Measurements from ENCODE around the gene INTS12.
"Not testable (repeated sequence)": the region's sequence is repeated elsewhere in the genome, so short reads cannot be mapped to it uniquely, and the experiment has no call there.

INTS12 gene, protein sequence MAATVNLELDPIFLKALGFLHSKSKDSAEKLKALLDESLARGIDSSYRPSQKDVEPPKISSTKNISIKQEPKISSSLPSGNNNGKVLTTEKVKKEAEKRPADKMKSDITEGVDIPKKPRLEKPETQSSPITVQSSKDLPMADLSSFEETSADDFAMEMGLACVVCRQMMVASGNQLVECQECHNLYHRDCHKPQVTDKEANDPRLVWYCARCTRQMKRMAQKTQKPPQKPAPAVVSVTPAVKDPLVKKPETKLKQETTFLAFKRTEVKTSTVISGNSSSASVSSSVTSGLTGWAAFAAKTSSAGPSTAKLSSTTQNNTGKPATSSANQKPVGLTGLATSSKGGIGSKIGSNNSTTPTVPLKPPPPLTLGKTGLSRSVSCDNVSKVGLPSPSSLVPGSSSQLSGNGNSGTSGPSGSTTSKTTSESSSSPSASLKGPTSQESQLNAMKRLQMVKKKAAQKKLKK

DNA sequence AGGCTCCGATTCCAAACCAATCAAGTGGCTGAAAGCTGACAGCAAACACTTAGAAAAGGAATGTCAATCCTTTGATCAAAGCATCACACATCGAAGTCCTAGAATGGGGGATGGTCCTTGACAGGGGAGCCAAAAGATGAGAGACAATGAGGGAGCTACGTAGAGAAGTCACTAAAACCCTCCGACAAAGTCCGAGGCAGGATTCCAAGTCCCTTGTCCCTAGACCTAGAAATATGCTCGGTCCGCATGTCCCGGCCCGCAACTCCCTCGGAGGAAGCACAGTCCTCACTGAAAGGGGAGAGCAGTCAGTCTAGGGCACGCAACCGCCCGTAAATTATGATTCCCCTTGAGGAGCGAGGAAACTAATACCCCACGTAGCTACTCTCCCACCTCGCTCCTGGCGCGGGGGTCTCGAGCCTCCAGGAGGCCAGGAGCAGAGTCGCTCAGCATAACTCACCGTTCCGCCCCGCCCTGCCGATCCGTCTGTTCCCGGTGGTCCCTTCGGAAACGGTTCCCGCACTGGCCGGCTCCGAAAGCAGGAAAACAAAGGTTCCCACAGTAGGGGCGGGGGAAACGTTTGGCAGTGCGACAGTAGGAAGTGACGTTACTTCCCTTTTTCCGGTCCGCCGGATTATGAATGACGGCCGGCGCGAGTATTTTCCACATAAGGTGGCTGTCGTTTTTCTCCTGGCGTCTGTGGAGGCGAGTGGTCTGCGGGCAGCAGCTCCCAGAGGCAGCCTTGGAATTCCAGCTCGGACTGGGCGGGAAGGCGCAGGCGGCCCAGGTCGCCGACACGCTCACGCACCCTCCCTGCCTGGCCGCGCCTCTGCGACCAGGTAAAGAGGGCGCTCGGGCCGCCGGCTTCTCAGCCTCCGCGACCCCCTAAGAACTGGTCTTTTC is at the start of gene INTS12, which contains the start of gene GSTCD:
Gene INTS12 (minus strand): TSS at position 509 of the 900 bp plus-strand sequence. CDS start 8,684 bp downstream, outside the sequence.
Gene GSTCD (plus strand): TSS at position 604 of the 900 bp plus-strand sequence. CDS start 8,830 bp downstream, outside the sequence.
- DNase-seq: peak; percentile 84 to 92

DNA sequence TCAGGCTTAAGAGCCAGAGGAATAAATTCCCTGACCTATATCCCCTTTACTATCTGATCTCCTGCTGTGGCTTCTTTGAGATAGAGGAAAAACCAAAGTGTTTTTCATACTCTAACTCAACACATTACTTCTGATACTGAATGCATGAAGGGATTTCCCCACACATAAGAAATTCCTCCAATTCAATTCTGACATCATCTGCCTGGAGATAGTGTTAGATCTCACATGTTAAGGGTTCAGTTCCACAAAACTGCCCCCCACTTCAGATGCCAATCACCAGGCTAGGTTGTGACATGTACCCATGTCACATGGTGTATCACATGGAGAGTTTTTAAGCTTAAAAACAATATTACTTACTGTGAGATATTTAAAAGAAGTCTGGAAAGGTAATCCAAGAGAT is 46.9 kb upstream of the INTS12 start:
- DNase-seq: no peak

DNA sequence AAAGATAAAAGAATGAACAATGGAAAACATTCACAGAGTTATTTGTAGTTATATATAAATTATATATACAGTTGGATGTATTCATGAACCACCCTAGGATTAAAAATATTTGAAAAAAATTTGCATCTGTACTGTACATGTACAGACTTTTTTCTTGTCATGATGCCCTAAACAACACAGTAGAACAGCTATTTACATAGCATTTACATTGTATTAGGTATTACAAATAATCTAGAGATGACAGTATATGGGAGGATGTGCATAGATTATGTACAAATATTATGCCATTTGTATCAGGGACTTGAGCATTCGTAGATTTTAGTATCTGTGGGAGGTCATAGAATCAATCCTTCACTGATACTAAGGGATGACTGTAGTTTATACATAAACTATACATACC is 44.9 kb upstream of the INTS12 start:
- DNase-seq: no peak

DNA sequence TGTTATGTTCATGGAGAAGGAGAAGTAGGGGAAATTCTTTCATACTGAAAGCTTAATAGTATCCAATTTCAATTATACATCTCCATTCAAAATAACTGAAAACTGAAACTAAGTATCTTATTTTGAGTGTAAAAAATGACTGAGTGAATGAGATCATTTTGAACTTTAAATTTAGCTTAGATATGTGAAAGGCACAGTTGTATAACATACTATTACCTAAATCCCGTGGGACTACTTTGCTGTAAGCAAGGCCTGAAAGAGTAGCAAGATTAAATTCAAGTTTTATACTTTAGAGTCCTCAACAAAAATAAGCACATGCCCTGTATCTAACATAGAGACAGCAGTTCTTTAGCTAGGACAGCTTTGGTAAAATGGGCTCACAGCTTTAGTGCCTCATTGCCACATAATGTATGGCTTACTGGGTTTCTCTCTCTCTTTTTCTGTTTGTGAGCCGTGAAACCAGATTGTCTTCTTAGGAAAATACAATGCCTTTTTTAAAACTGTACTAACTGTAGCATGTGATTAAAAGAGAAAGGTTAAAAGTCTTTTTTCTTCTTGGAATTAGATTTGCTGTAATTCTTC is 43.3 kb upstream of the INTS12 start:
- no peak for DNase-seq

DNA sequence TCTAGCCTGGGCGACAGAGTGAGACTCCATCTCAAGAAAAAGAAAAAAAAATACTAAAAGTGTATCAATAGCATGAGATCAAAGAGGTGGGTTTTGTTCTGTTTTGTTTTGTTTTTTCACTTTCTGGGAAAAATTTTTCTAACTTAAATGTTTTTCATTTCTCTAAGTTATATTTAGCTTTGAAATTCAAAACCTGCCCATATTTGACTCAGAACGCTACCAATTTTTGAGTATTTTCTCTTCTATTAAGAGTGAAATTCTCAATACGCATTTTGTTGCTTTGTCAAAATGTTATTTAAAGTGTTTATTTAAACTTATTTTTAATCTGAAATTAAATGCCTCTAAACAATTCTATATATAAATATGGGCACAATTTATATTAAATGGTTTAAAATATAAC is 39.7 kb upstream of the INTS12 start:
- DNase-seq: no peak

DNA sequence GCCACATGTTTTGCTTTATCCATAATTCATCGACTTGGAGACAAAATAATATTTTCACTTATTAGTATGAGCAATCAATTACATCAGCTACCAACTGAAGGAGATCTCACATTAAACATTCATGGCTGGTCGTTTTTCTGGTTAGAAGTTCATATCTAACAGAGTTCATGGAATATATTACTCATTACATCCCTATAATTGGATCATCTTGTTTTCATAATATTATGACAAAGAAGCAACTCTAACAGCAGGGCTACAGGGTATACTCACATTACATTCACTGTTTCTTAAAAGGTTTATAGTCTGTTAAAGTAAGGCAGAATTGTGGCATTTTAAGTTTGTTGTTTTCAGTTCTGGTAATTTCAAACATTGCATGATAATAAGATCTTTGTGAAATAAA is 33.1 kb upstream of the INTS12 start:
- no peak for DNase-seq

DNA sequence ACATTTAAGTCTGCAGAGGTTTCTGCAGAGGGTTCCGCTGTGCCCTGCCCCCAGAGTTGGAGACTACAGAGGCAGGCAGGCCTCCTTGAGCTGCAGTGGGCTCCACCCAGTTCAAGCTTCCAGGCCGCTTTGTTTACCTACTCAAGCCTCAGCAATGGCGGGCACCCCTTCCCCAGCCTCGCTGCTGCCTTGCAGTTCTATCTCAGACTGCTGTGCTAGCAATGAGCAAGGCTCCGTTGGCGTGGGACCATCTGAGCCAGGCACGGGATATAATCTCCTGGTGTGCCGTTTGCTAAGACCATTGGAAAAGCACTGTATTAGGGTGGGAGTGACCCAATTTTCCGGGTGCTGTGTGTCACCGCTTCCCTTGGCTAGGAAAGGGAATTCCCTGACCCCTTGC is 26.7 kb upstream of the INTS12 start:
- DNase-seq: not testable (repeated sequence)

DNA sequence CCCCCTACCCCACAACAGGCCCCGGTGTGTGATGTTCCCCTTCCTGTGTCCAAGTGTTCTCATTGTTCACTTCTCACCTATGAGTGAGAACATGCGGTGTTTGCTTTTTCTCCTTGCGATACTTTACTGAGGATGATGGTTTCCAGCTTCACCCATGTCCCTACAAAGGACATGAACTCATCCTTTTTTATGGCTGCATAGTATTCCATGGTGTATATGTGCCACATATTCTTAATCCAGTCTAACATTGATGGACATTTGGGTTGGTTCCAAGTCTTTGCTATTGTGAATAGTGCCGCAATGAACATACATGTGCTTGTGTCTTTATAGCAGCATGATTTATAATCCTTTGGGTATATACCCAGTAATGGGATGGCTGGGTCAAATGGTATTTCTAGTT is 21.4 kb upstream of the INTS12 start:
- not testable (repeated sequence) for DNase-seq

DNA sequence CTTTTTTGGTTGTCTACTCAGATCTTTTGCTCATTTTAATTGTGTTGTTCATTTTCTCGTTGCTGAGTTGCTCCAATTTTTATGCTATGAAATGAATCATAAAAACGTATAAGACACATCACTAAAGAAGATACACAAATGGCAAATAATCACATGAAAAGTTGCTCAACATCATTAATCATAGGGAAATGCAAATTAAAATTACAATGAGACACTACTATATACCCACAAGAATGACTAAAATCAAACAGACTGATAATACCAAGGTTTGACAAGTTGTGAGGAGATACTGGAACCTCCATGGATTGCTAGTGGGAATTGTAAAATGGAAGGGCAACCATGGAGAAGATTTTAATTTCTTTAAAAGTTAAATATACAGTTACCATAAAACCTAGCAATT is 17.1 kb upstream of the INTS12 start:
- no peak for DNase-seq

DNA sequence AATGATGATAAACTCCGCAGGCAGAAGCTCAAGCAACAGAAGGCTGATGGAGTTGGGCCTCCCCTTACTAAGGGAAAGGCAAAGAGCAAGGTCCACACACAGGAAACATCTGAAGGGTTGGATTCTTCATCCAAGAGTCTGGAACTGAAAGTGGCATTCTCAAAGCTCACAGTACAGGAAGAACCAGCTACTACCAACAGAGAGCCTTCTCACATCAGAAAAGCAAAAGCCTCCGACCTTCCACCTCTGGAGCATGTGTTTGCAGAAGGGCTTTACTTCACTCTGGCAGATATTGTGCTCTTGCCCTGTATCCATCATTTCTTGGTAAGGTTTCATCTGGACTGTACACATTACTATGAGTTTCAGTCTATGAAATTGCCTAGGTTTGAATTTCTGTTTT is 10.7 kb upstream of the INTS12 start:
- no peak for DNase-seq

DNA sequence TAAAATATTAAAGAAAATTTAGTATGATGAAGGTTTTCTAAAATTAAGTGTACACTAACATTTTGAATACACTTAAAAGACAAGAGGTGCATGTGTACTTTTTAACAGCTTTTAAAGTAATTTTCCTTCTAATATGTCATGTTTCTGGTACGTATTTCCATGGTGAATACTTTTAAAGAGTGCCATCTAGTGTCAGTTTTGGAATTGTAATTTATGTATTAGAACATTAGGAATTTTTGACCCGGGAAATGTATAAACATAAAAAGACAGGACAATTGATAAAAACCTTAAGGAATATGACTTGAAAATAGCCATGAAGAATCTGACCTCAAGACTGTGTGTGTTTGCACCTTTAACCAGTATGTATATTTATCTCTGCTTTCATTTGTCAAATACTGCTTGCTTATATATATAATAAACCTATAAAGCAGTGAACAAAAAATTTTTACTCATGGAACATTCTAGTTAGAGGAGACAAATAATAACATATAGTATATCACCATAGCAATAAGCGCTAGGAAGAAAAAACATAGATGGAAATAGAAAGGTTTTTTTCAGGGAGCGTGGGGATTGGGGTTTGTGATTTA is 7.3 kb upstream of the INTS12 start:
- peak in 1 of 2 experiments; percentile 57 for DNase-seq

DNA sequence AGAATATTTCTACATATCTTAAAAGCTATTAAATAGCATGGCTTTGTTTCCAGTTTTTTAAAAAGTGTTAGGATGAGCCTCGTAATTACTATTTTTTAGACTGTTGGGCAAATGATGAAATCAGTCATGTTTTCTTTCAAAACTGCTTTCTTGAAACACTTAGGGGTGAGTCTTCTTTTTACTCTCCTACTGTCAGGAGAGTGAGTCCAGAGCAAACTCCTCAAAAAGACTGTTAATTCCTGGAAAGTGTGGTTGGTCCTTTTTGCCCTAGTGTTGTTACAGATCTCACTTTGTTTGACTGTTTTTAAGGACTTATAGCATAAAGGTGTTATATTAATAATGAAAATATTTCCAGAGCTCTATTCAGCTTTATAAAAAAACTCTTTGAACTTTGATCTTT is 6.4 kb upstream of the INTS12 start:
- no peak for DNase-seq

DNA sequence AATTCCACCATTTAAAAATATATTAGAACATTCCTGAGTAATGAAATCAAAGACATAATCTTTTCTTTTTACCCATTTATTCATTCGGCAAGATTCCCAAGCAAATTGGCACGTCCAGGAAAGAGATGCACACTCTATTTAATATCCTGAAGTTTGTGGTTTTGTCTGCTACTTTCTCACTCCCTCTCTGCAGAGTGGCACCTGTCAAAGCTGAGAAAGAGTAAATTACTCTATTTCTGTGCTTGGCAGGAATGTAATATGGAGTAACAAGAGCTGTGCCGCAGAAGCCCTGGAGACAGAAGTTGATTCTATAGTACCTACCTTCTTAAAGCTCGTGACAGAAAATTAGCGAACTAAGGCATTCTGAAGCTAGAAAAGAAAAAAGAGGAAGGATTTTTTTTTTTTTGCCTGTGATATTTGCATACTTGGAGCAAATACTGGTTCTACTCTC is 5.6 kb upstream of the INTS12 start:
- no peak for DNase-seq

DNA sequence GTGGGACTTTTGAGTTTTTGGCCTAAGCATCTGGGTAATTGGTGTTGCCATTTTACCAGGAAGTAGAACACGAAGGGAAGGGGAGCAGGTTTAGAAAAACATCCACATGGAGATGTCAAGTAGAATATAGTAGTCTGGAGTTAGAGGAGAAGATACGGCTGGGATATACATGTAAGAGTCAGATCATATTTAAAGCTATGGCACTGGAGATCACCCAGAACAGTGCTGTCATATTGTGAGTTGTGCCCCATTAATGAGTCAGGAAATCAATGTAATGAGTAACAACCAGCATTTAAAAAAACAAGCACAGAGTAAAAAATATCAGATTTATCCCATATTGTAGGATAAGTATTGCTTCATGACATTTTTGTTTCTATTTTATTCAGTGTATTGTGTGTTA is 4.3 kb upstream of the INTS12 start:
- no peak for DNase-seq

DNA sequence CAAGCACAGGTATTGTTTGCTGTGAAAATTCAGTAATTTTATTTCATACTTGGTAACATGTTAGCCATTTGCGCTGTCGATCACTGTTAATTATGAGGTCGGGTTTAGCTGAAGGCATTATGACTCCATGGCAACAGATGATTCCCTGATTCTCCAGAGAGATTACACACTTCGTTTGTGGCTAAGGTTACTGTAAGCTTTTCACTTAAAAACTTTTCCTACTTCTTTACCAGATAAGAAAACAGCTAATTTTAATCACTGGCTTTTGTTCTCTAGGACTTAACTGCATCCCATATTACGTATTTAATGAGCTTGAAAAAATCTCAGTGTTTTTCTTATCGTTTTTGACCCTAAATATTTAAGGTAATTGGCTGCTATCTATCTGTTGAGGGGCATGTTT is 2.2 kb upstream of the INTS12 start:
- DNase-seq: no peak

DNA sequence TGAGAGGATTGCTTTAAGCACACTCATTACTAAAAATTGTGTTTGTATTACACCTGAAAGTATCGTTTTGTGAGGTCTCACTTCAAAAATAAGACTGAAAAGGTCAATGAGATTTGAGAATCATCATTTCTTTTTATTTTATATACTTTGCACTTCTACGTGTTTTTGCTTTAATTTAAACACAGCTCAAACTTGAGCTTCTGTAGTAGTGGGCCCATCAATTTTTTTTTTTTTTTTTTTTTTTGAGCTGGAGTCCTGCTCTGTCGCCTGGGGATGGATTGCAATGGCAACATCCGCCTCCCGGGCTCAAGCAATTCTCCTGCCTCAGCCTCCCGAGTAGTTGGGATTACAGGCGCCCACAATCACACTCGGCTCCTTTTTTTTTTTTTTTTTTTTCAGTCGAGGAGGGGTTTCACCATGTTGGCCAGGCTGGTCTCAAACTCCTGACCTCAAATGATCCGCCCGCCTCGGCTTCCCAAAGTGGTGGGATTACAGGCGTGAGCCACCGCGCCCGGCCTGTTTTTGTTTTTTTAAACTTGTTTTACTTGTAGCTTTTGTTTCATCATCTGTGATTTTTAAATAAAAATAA is 1.6 kb upstream of the INTS12 start:
- no peak for DNase-seq

DNA sequence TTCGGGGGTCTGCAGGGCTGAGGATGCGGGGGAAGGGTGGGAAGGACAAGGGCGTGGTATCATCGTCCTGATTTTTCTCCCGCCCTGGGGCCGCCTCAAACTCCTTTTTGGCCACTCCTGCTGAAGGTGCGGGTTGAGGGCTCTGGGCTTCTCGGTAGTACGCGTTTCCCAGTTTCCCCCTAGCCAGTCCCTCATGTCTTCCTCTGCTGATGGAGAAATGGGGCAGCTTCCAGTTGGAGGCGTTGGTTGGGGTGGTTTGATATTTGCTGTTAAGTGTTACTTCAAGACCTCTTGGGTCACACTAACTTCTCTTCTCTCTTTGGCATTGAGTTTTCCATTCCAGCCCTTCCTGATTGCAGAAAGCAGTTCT is 577 bp upstream of the INTS12 start:
- no peak for DNase-seq

DNA sequence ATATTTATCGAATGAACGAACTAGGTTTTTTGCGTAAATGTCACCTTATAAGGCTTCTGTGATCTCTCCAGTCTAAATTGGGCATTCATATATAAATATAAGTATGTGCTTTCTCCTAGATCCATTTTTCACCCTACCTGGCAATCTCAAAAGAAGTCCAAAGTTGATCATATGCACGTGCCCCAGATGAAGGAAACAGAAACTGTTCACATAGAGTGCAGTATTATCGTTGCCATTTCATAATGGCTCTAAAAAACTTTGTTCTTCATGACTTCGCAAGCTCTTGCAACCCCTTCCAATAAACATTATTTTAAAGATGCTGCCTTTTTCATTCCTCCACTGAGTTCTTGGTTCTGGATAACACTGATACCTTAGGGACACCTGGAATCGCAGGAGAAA is 708 bp downstream of the INTS12 start:
- no peak for DNase-seq

DNA sequence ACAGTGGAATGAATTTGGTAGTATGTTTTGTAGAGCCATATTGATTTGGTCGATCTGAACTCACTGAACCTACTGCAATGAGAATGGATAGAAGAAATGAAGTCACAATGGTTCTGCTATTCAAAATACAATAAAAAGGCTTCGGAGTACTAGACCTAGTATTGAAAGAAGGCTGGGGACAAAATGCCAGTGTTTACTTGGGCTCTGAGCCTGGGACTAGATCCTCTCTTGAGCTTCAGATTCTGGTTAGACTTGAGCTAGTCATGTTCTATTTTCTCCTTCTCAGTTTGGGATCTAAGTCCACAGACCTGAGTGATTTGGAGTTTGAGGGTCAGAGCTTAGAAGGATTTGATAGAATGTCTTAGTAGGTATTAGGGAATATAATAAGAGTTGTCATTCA is 9.9 kb downstream of the INTS12 start:
- DNase-seq: no peak

DNA sequence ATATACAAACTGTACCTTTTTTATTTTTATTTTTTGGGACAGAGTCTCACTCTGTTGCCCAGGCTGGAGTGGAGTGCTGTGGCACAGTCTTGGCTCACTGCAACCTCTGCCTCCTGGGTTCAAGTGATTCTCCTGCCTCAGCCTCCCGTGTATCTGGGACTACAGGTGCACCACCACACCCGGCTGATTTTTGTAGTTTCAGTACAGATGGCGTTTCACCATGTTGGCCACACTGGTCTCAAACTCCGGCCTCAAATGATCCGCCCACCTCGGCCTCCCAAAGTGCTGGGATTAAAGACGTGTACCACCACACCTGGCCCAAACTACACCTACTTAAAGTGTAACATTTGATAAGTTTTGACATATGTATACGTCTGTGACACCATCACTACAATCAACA is 12.7 kb downstream of the INTS12 start:
- DNase-seq: not testable (repeated sequence)

DNA sequence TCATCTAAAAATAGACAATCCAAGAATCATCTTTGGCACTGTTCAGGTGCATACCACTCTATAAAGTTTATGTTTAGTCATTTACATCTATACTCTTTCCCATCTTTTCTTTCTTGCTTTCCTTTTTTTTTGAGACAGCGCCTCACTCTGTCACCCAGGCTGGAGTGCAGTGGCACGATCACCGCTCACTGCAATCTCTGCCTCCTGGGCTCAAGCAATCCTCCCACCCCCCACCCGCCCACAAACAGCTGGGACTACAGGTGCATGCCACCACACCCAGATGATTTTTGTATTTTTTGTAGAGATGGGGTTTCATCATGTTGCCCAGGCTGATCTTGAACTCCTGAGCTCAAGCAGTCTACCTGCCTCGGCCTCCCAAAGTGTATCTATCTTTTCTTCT is 13.7 kb downstream of the INTS12 start:
- not testable (repeated sequence) for DNase-seq

DNA sequence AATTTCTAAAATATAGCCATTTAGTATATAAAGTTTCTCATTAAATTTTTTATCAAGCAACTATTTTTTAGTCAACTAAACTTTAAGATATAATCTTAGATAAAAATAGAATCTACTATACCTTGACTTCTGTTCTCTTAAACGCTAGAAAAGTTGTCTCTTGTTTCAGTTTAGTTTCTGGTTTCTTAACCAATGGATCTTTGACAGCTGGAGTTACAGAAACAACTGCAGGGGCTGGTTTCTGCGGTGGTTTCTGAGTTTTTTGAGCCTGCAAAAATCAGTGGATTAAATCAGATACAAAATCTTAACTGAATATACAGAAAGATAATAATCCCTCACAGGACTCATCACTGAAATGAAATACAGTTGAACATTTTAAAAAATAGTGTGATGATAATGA is 21.9 kb downstream of the INTS12 start:
- no peak for DNase-seq

DNA sequence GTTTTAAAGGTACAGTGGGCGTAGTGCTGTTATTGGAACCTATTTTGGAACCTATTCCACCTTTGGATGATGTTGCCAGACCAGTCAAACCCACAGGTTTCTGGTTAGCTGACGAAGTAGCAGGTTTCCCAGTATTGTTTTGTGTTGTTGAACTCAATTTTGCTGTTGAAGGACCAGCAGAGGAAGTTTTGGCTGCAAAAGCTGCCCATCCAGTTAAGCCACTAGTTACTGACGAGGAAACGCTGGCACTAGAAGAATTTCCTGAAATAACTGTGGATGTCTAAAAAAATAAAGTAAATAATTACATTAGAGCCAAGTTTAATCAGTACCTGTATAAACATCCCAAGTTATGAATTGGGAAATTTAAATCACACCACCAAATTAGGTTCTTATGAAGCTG is 25.5 kb downstream of the INTS12 start:
- no peak for DNase-seq
